Nephron (organoid): ENCODE data around the gene TENM4.
A peak's percentile ranks its signal among the peaks of the same experiment; 100 is the strongest.

Experiments
- H3K27ac Mint-ChIP-seq, 3 experiments: 2 replicates each; pipeline ENCODE4 v1.8.0; 2020; ENCODE audit warnings: mixed read lengths in 3 of 3, mild to moderate bottlenecking in 2 of 3, moderate library complexity in 1 of 3
- H3K27me3 Mint-ChIP-seq: 2 replicates; pipeline ENCODE4 v1.8.0; 2021; ENCODE audit warnings: low read depth, mild to moderate bottlenecking, moderate library complexity, mixed read lengths
- H3K36me3 Mint-ChIP-seq: 2 replicates; pipeline ENCODE4 v1.8.0; 2020; ENCODE audit warnings: low read depth, mixed read lengths
- H3K4me1 Mint-ChIP-seq: 2 replicates; pipeline ENCODE4 v1.8.0; 2020; ENCODE audit warnings: mixed read lengths
- H3K4me3 Mint-ChIP-seq, 3 experiments: 2 replicates each; pipeline ENCODE4 v1.8.0; 2020; ENCODE audit warnings: mild to moderate bottlenecking in 3 of 3, mixed read lengths in 3 of 3, moderate library complexity in 2 of 3
- H3K9me3 Mint-ChIP-seq: 2 replicates; pipeline ENCODE4 v1.8.0; 2020; ENCODE audit warnings: mixed read lengths
- CTCF ChIP-seq, 3 experiments: fragments of 200-600 bp; sonication (generic); IDR thresholded peaks; one replicate each; pipeline ENCODE4 v1.5.0; 2021; ENCODE audit warnings: antibody characterized with exemption in 3 of 3; ENCODE audit not compliant: unreplicated experiment in 3 of 3

The TENM4 gene

GRCh38 chr11:79331203-79331901, 109.5 kb downstream of the TENM4 start:
- Mint-ChIP-seq H3K4me1 (peaks cover 45% of the 10 kb centered on the region), H3K9me3 (no peaks in the 10 kb centered on the region), H3K4me3 (no peak overlapping the region), H3K36me3 (no peaks in the 10 kb centered on the region), H3K27me3 (no peaks in the 10 kb centered on the region), H3K27ac (peak overlapping the region in 1 of 3 experiments; percentile 46)
- TF ChIP-seq CTCF (IDR thresholded peaks at IDR 0.05; ENCODE audit: unreplicated experiment in 3 of 3): no peak

- no peaks in the 10 kb centered on the region for H3K36me3 Mint-ChIP-seq
- H3K27ac Mint-ChIP-seq: peak overlapping the region in 2 of 3 experiments; percentile 39 to 46
- H3K4me1 Mint-ChIP-seq: peaks cover 48% of the 10 kb centered on the region
- H3K27me3 Mint-ChIP-seq: no peaks in the 10 kb centered on the region
- no peak for TF ChIP-seq CTCF (IDR thresholded peaks at IDR 0.05; ENCODE audit: unreplicated experiment in 3 of 3)
- no peak overlapping the region for H3K4me3 Mint-ChIP-seq
- no peaks in the 10 kb centered on the region for H3K9me3 Mint-ChIP-seq
Observed at GRCh38 chr11:79330651-79331050, 110.2 kb downstream of the TENM4 start.

DNA sequence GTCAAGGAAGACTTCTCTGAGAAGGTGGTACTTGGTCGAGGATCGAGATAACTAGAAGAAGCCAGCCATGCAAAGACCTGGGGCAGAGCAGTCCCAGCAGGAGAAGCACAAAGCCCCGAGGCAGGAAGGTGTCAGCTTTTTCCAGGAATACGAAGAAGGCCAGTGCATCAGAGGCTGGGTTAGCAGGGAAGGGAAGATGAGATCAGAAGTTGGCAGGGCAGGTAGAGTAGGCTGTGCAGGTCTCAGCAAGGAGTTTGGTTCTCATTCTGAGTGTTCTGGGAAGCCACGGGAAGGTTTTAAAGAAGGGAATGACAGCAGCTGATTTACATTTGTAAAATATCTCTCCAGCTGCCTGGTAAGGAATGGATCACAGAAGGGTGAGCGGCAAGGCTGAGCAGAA, 111.3 kb downstream of the TENM4 start:
- no peaks in the 10 kb centered on the region for H3K9me3 Mint-ChIP-seq

DNA sequence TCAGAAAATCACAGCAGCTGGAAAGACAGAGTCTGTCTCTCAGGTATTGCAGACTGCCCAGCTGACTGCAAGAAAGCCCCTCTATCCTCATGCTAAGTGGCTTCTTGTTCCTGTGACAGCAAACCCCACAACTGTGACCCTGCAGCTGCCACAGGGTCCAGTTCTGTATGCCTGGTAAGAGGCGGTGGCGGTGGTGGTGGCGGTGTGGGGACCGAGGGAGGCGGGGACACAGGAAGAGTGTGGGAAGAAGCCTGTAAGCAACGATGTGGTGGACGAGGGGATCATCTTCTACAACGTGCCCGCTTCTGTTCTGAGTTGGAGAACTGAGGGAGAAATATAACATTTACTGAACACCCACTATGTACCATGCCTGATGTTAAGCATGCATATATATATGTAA, 112.4 kb downstream of the TENM4 start:
- no peaks in the 10 kb centered on the region for H3K36me3 Mint-ChIP-seq
- TF ChIP-seq CTCF (IDR thresholded peaks at IDR 0.05; ENCODE audit: unreplicated experiment in 3 of 3): no peak
- H3K27ac Mint-ChIP-seq: no peak overlapping the region
- H3K4me3 Mint-ChIP-seq: no peak overlapping the region
- peaks cover 38% of the 10 kb centered on the region for H3K4me1 Mint-ChIP-seq
- no peaks in the 10 kb centered on the region for H3K9me3 Mint-ChIP-seq
- H3K27me3 Mint-ChIP-seq: no peaks in the 10 kb centered on the region

More for the DNA sequence above, 111.3 kb downstream of the TENM4 start:
- no peak for TF ChIP-seq CTCF (IDR thresholded peaks at IDR 0.05; ENCODE audit: unreplicated experiment in 3 of 3)
- no peak overlapping the region for H3K4me3 Mint-ChIP-seq
- H3K27ac Mint-ChIP-seq: no peak overlapping the region
- H3K27me3 Mint-ChIP-seq: no peaks in the 10 kb centered on the region
- peaks cover 48% of the 10 kb centered on the region for H3K4me1 Mint-ChIP-seq
- H3K36me3 Mint-ChIP-seq: no peaks in the 10 kb centered on the region

GRCh38 chr11:79325851-79326250, 115.0 kb downstream of the TENM4 start:
- no peaks in the 10 kb centered on the region for H3K9me3 Mint-ChIP-seq
- no peak for TF ChIP-seq CTCF (IDR thresholded peaks at IDR 0.05; ENCODE audit: unreplicated experiment in 3 of 3)
- H3K27ac Mint-ChIP-seq: no peak overlapping the region
- H3K4me3 Mint-ChIP-seq: no peak overlapping the region
- no peaks in the 10 kb centered on the region for H3K27me3 Mint-ChIP-seq
- H3K36me3 Mint-ChIP-seq: no peaks in the 10 kb centered on the region
- H3K4me1 Mint-ChIP-seq: peaks cover 30% of the 10 kb centered on the region

DNA sequence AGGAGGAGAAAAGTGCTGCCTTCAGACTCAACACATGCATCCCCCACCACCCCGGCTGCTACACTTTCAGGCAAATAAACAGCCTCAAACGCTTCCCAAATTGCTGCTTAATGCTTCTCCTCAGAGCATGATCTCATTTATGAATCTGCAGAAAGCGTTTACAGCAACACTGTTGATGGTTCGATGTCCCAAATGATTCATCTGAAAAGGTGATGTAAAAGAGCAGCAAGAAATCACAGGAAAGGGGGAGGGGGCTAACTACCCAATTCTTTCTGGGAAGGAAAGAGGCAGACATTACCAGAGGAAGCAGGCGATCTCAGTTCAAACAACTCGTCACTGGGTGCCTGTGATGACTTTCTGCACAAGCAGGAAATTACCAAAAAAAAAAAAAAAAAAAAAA, 119.6 kb downstream of the TENM4 start:
- H3K4me3 Mint-ChIP-seq: no peak overlapping the region
- no peak for TF ChIP-seq CTCF (IDR thresholded peaks at IDR 0.05; ENCODE audit: unreplicated experiment in 3 of 3)
- H3K27me3 Mint-ChIP-seq: no peaks in the 10 kb centered on the region
- peaks cover 7% of the 10 kb centered on the region for H3K4me1 Mint-ChIP-seq
- no peaks in the 10 kb centered on the region for H3K9me3 Mint-ChIP-seq
- H3K27ac Mint-ChIP-seq: no peak overlapping the region
- H3K36me3 Mint-ChIP-seq: no peaks in the 10 kb centered on the region
